K562 (cell line): ENCODE measurements around the gene CREG1. TPM values are rescaled to one million over a fixed set of nuclear protein-coding genes. Genes with fewer than 3 reads are reported as not detected.

ENCODE experiments used
- CXXC5 ChIP-seq: fragments of 250-450 bp; sonication (Bioruptor Pico); IDR thresholded peaks from 2 replicates; pipeline ENCODE4 v1.8.0; 2022; ENCODE audit warnings: inconsistent platforms, mild to moderate bottlenecking, moderate library complexity
- ERF ChIP-seq: fragments of 450-650 bp; formaldehyde crosslinking; IDR thresholded peaks from 2 replicates; pipeline ENCODE4 v1.4.0; 2020; ENCODE audit warnings: mild to moderate bottlenecking, mixed read lengths
- EZH2 ChIP-seq: IDR thresholded peaks from 2 replicates; pipeline ENCODE4 v1.6.1; 2012; ENCODE audit warnings: low read depth, mild to moderate bottlenecking, inconsistent platforms, low read length, borderline replicate concordance
- FOSL1 ChIP-seq: fragments of 200-800 bp; sonication (Bioruptor generic); conservative IDR thresholded peaks from 2 replicates; pipeline ENCODE4 v1.6.1; 2016; ENCODE audit warnings: missing genetic modification characterization, missing compliant biosample characterization
- FOXO4 ChIP-seq: fragments of 450-650 bp; formaldehyde crosslinking; IDR thresholded peaks from 2 replicates; pipeline ENCODE4 v1.4.0; 2020; ENCODE audit warnings: mild to moderate bottlenecking, moderate library complexity
- JUND ChIP-seq, 2 experiments: IDR thresholded peaks; 2 replicates in 1 of 2; 3 replicates in 1 of 2; pipeline ENCODE4 v1.6.1; 2011; ENCODE audit warnings: borderline replicate concordance in 2 of 2, low read depth in 2 of 2, low read length in 2 of 2, improper control_type of control experiment in 1 of 2, missing biosample characterization in 1 of 2, missing genetic modification characterization in 1 of 2, missing genetic modification reagents in 1 of 2
- MEIS2 ChIP-seq: fragments of 450-650 bp; IDR thresholded peaks from 2 replicates; pipeline ENCODE4 v1.6.1; 2014; ENCODE audit warnings: mild to moderate bottlenecking; ENCODE audit not compliant: partially characterized antibody
- MTA1 ChIP-seq: fragments of 450-650 bp; IDR thresholded peaks from 2 replicates; pipeline ENCODE4 v1.6.1; 2017; ENCODE audit warnings: borderline replicate concordance
- NCOA6 ChIP-seq: fragments of 450-650 bp; IDR thresholded peaks from 2 replicates; pipeline ENCODE4 v1.6.1; 2017; ENCODE audit warnings: mild to moderate bottlenecking
- NFIC ChIP-seq: fragments of 450-650 bp; IDR thresholded peaks from 2 replicates; pipeline ENCODE4 v1.6.1; 2017; ENCODE audit warnings: mild to moderate bottlenecking, inconsistent platforms
- OTX1 ChIP-seq: fragments of 450-650 bp; formaldehyde crosslinking; IDR thresholded peaks from 2 replicates; pipeline ENCODE4 v1.4.0; 2022; ENCODE audit warnings: mild to moderate bottlenecking
- PHB ChIP-seq: fragments of 250-450 bp; sonication (Bioruptor Pico); IDR thresholded peaks from 2 replicates; pipeline ENCODE4 v1.5.0; 2021
- POLR2B ChIP-seq: fragments of 450-650 bp; IDR thresholded peaks from 2 replicates; pipeline ENCODE4 v1.6.1; 2018; ENCODE audit warnings: low read depth; ENCODE audit not compliant: partially characterized antibody
- RCOR1 ChIP-seq, 2 experiments: IDR thresholded peaks; 2 replicates each; pipeline ENCODE4 v1.6.1; 2012; ENCODE audit warnings: low read depth in 2 of 2, low read length in 2 of 2, borderline replicate concordance in 1 of 2, improper control_type of control experiment in 1 of 2
- SMAD1 ChIP-seq: fragments of 150-350 bp; IDR thresholded peaks from 2 replicates; pipeline ENCODE4 v1.6.1; 2014; ENCODE audit warnings: low read length, low read depth; ENCODE audit not compliant: partially characterized antibody
- THRAP3 ChIP-seq: fragments of 450-650 bp; IDR thresholded peaks from 2 replicates; pipeline ENCODE4 v1.6.1; 2016; ENCODE audit warnings: mild to moderate bottlenecking, inconsistent platforms, borderline replicate concordance
- TOE1 ChIP-seq, 2 experiments: fragments of 450-650 bp in 1 of 2; sonication (generic) in 1 of 2; formaldehyde crosslinking in 1 of 2; IDR thresholded peaks; 2 replicates each; pipeline versions ENCODE4 v1.7.1 to v1.8.0; 2016 to 2022; ENCODE audit warnings: borderline replicate concordance in 2 of 2, mild to moderate bottlenecking in 2 of 2, antibody characterized with exemption in 1 of 2, inconsistent platforms in 1 of 2, low read depth in 1 of 2, missing genetic modification reagents in 1 of 2, moderate library complexity in 1 of 2
- ZNF583 ChIP-seq: fragments of 250-450 bp; sonication (Bioruptor Pico); IDR thresholded peaks from 2 replicates; pipeline ENCODE4 v1.4.0; 2020
- ZNF707 ChIP-seq: fragments of 250-450 bp; sonication (Bioruptor Pico); conservative IDR thresholded peaks from 2 replicates; pipeline ENCODE4 v1.8.0; 2022; ENCODE audit warnings: inconsistent platforms, mild to moderate bottlenecking, moderate library complexity
- polyA plus RNA-seq, 8 experiments: library from polyadenylated mRNA; depleted of rRNA in 4 of 8; stranded (reverse) in 5 of 8; unstranded in 3 of 8; fragments of >200 nt; fragmentation: Nextera tagmentation in 2 of 8; fragmentation: Illumina TruSeq in 1 of 8; extraction: Ambion mirVana in 2 of 8; extraction: Trizol in 1 of 8; gene quantifications; 2 replicates each; pipeline versions ENCODE4 v1.2.1 to v1.2.3, GENCODE V29; 2011 to 2014; ENCODE audit warnings: inconsistent platforms in 1 of 8, missing spikeins in 1 of 8
- total RNA-seq, 7 experiments: library from RNA; depleted of rRNA in 6 of 7; stranded (reverse); fragments of >200 nt in 6 of 7; fragmentation: Illumina TruSeq in 2 of 7; extraction: Trizol in 2 of 7; gene quantifications; 2 replicates each; pipeline versions ENCODE4 v1.2.1 to v1.2.3, GENCODE V29; 2011 to 2021; ENCODE audit warnings: low replicate concordance in 1 of 7
- TF ChIP-seq, protein P1 (sequence below): IDR thresholded peaks from 3 replicates; pipeline ENCODE4 v1.6.1; 2011; ENCODE audit warnings: borderline replicate concordance, mild to moderate bottlenecking; ENCODE audit not compliant: insufficient read length, insufficient read depth
- TF ChIP-seq, protein P2 (sequence below), 2 experiments: IDR thresholded peaks in 1 of 2; conservative IDR thresholded peaks in 1 of 2; 2 replicates each; pipeline ENCODE4 v1.6.1; 2016; ENCODE audit warnings: low read depth in 2 of 2, mild to moderate bottlenecking in 1 of 2, missing compliant biosample characterization in 1 of 2, missing genetic modification characterization in 1 of 2, moderate library complexity in 1 of 2
- TF ChIP-seq, protein P3 (sequence below): fragments of 250-450 bp; sonication (Bioruptor Pico); IDR thresholded peaks from 2 replicates; pipeline ENCODE4 v1.8.0; 2021; ENCODE audit warnings: moderate library complexity, mild to moderate bottlenecking, inconsistent platforms

CREG1 gene
- total and polyA plus RNA-seq, 9 of the 15 experiments (the other 6 are each of a cell fraction or from before 2014, with no cell fraction given): 45.7 to 272 (median 161) TPM

DNA sequence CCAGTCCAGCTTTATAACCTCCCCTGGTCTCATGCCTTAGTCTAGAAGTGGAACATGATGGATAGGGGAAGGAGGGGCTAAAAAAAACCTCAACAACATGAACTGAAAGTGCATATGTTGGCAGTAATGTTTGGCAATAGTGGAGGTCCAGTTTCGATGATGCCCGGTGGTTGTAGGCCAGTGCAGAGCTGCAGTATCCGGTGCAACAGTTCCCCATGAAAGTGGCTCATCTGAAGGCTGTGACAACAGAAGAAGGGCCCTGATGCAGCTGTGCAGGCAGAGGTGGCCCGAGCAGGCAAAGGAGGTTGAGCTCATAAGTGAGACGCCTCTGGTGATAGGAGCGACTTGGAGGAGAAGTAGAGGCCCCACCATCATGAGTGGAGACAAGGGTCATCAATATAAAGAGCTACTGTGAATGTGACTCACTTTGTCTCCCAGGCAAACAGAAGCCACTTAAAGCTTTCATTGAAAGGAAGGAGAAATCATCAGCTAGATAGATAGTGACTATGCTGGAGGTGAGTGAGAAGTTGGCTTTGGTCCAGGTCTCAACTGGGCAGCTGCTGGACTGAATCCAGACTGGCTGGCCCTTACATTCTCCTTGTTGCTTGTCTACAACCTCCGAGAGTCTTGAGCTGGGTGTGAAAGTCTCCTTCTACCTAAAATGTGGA, 10.2 kb upstream of the CREG1 start (continued):
- TF ChIP-seq POLR2B (no peak), MTA1 (peak; percentile 15; the same call in 1 of the 2 replicates), ZNF583 (CRISPR knock-in tag) (no peak), THRAP3 (no peak), NFIC (peak; percentile 99), CXXC5 (CRISPR knock-in tag) (0 out of 2 replicates have a peak, but pooled peaks have one; percentile 5), RCOR1 (IDR thresholded peaks at IDR 0.05; ENCODE audit: borderline replicate concordance in 1 of 2, low read depth in 2 of 2, low read length in 2 of 2) (peak in 1 of 2 experiments; percentile 49; a peak in 2 of 4 replicates), PHB (CRISPR knock-in tag) (no peak), FOSL1 (tag) (peak; percentile 67), MEIS2 (peak; percentile 69), OTX1 (no peak), NCOA6 (no peak), EZH2 (no peak), SMAD1 (peak; percentile 65), FOXO4 (CRISPR knock-in tag) (no peak), JUND (IDR thresholded peaks at IDR 0.05; ENCODE audit: borderline replicate concordance, low read depth, low read length) (peak; percentile 61), JUND (tag; IDR thresholded peaks at IDR 0.05; ENCODE audit: borderline replicate concordance, low read depth, low read length) (peak; percentile 69; the same call in 1 of the 3 replicates), ZNF707 (CRISPR knock-in tag) (no peak), TOE1 (IDR thresholded peaks at IDR 0.05; ENCODE audit: borderline replicate concordance) (no peak), TOE1 (CRISPR knock-in tag; IDR thresholded peaks at IDR 0.05; ENCODE audit: borderline replicate concordance, low read depth) (no peak), ERF (CRISPR knock-in tag) (no peak)
- TF ChIP-seq, protein P1, sequence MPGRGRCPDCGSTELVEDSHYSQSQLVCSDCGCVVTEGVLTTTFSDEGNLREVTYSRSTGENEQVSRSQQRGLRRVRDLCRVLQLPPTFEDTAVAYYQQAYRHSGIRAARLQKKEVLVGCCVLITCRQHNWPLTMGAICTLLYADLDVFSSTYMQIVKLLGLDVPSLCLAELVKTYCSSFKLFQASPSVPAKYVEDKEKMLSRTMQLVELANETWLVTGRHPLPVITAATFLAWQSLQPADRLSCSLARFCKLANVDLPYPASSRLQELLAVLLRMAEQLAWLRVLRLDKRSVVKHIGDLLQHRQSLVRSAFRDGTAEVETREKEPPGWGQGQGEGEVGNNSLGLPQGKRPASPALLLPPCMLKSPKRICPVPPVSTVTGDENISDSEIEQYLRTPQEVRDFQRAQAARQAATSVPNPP: no peak
- TF ChIP-seq, protein P2, sequence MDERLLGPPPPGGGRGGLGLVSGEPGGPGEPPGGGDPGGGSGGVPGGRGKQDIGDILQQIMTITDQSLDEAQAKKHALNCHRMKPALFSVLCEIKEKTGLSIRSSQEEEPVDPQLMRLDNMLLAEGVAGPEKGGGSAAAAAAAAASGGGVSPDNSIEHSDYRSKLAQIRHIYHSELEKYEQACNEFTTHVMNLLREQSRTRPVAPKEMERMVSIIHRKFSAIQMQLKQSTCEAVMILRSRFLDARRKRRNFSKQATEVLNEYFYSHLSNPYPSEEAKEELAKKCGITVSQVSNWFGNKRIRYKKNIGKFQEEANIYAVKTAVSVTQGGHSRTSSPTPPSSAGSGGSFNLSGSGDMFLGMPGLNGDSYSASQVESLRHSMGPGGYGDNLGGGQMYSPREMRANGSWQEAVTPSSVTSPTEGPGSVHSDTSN (CRISPR knock-in tag; IDR thresholded peaks at IDR 0.05; ENCODE audit: low read depth): no peak
- TF ChIP-seq, protein P2 (tag; conservative IDR thresholded peaks at IDR 0.05; ENCODE audit: low read depth): peak; percentile 37; the same call in 1 of the 2 replicates
- TF ChIP-seq, protein P3, sequence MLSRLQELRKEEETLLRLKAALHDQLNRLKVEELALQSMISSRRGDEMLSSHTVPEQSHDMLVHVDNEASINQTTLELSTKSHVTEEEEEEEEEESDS: no peak
